ENCODE data around the gene CELA3A.

DNA sequence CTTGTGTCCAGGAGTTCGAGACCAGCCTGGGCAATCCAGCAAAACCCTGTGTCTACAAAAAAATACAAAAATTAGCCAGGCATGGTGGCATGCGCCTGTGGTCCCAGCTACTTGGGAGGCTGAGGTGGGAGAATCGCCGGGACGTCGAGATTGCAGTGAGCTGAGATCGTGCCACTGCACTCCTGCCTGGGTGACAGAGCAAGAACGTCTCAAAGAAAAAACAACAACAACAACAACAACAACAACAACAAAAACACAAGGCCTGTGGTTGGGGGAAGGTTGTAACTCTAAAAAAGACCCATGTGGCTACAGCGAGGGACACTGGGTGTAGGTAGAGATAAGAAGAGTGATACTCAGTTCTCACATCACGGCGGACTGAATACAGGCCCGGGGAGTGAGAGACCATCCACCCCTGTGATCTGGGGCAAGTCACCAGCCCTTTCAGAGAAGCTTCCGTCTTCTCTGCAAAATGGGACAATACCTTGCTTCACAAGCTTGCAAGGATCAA is 50.2 kb downstream of the CELA3A start:
- no peak for TF ChIP-seq CTCF (IDR thresholded peaks at IDR 0.05; ENCODE audit: borderline replicate concordance, extremely low read depth, low read length, poor library complexity, severe bottlenecking)
- no peak for TF ChIP-seq EZH2 (IDR thresholded peaks at IDR 0.05; ENCODE audit: borderline replicate concordance, low read depth, low read length, severe bottlenecking)
